ENCODE results near the gene FSCN2. TPM values are rescaled to one million over a fixed set of nuclear protein-coding genes. Genes with fewer than 3 reads are reported as not detected.

The FSCN2 gene
- total RNA-seq, 8 experiments from 2014 or later: 0.36 to 3.0 (median 1.2) TPM

- no peak for ATAC-seq (replicated peaks in 6 of 8)
- 67 to 93% (median 80%) methylated on average over 1 to 5 of the region's 10 CpGs; no CpG with 5 or more reads in 5 of the 10 experiments for WGBS, 10 experiments
- in situ Hi-C loops (cut with MboI; ENCODE audit: low pct_unique_long_range_greater_than_20kb in 2 of 9, low sequenced_read_pairs in 9 of 9, unreplicated experiment in 9 of 9): no loop called here
- no peak overlapping the region for H3K4me3 ChIP-seq
- H3K27ac ChIP-seq: no peak overlapping the region
- H3K4me1 ChIP-seq (replicated peaks in 1 of 2): no peaks in the 10 kb centered on the region
Measured at GRCh38 chr17:81568416-81568815, 40.2 kb downstream of the FSCN2 start.

GRCh38 chr17:81569986-81570514 lies 41.9 kb downstream of the FSCN2 start:
- Histone ChIP-seq H3K4me3 (no peak overlapping the region), H3K27ac (no peak overlapping the region), H3K4me1 (replicated peaks in 1 of 2) (no peaks in the 10 kb centered on the region)
- no peak for ATAC-seq (replicated peaks in 6 of 8)
- WGBS, 10 experiments: 88 to 100% (median 93%) methylated on average over 2 to 13 of the region's 18 CpGs; no CpG with 5 or more reads in 3 of the 10 experiments
- in situ Hi-C loops (cut with MboI; ENCODE audit: low pct_unique_long_range_greater_than_20kb in 2 of 9, low sequenced_read_pairs in 9 of 9, unreplicated experiment in 9 of 9): no loop called here

GRCh38 chr17:81570964-81571363 lies 42.8 kb downstream of the FSCN2 start:
- in situ Hi-C loops (cut with MboI; ENCODE audit: low pct_unique_long_range_greater_than_20kb in 2 of 9, low sequenced_read_pairs in 9 of 9, unreplicated experiment in 9 of 9): no loop called here
- Histone ChIP-seq H3K4me1 (replicated peaks in 1 of 2) (no peaks in the 10 kb centered on the region), H3K4me3 (no peak overlapping the region), H3K27ac (no peak overlapping the region)
- WGBS, 10 experiments: 68 to 100% (median 80%) methylated on average over 2 to 9 of the region's 11 CpGs; no CpG with 5 or more reads in 5 of the 10 experiments
- peak in 3 of 8 experiments; percentile 15 to 32 (median 23) for ATAC-seq (replicated peaks in 6 of 8)

GRCh38 chr17:81572563-81573168 lies 44.5 kb downstream of the FSCN2 start:
- no peak for ATAC-seq (replicated peaks in 6 of 8)
- WGBS, 10 experiments: 40 to 100% (median 80%) methylated on average over 3 to 10 of the region's 12 CpGs; no CpG with 5 or more reads in 2 of the 10 experiments
- no peak overlapping the region for H3K27ac ChIP-seq
- no peak overlapping the region for H3K4me3 ChIP-seq
- in situ Hi-C loops (cut with MboI; ENCODE audit: low pct_unique_long_range_greater_than_20kb in 2 of 9, low sequenced_read_pairs in 9 of 9, unreplicated experiment in 9 of 9): no loop called here
- H3K4me1 ChIP-seq (replicated peaks in 1 of 2): no peaks in the 10 kb centered on the region

GRCh38 chr17:81573794-81574642 lies 45.8 kb downstream of the FSCN2 start:
- no peaks in the 10 kb centered on the region for H3K4me1 ChIP-seq (replicated peaks in 1 of 2)
- H3K27ac ChIP-seq: no peak overlapping the region
- in situ Hi-C loops (cut with MboI; ENCODE audit: low pct_unique_long_range_greater_than_20kb in 2 of 9, low sequenced_read_pairs in 9 of 9, unreplicated experiment in 9 of 9): no loop called here
- no peak overlapping the region for H3K4me3 ChIP-seq
- WGBS, 10 experiments: 60 to 100% (median 86%) methylated on average over 2 to 10 of the region's 17 CpGs; no CpG with 5 or more reads in 1 of the 10 experiments
- no peak for ATAC-seq (replicated peaks in 6 of 8)

- in situ Hi-C loops (cut with MboI; ENCODE audit: low pct_unique_long_range_greater_than_20kb in 2 of 9, low sequenced_read_pairs in 9 of 9, unreplicated experiment in 9 of 9): no loop called here
- WGBS, 10 experiments: 74 to 100% (median 85%) methylated on average over 1 to 6 of the region's 8 CpGs; no CpG with 5 or more reads in 2 of the 10 experiments
- H3K4me1 ChIP-seq (replicated peaks in 1 of 2): no peaks in the 10 kb centered on the region
- no peak for ATAC-seq (replicated peaks in 6 of 8)
- no peak overlapping the region for H3K4me3 ChIP-seq
- H3K27ac ChIP-seq: no peak overlapping the region
Measured at GRCh38 chr17:81574643-81574956, 46.4 kb downstream of the FSCN2 start.

GRCh38 chr17:81575836-81576235 lies 47.7 kb downstream of the FSCN2 start:
- H3K27ac ChIP-seq: no peak overlapping the region
- 76 to 100% (median 100%) methylated on average over 1 to 3 of the region's 3 CpGs for WGBS, 10 experiments
- in situ Hi-C loops (cut with MboI; ENCODE audit: low pct_unique_long_range_greater_than_20kb in 2 of 9, low sequenced_read_pairs in 9 of 9, unreplicated experiment in 9 of 9): no loop called here
- H3K4me1 ChIP-seq (replicated peaks in 1 of 2): no peaks in the 10 kb centered on the region
- H3K4me3 ChIP-seq: no peak overlapping the region
- ATAC-seq (replicated peaks in 6 of 8): no peak

- in situ Hi-C loops (cut with MboI; ENCODE audit: low pct_unique_long_range_greater_than_20kb in 2 of 9, low sequenced_read_pairs in 9 of 9, unreplicated experiment in 9 of 9): no loop called here
- peak in 6 of 8 experiments; percentile 12 to 80 (median 41) for ATAC-seq (replicated peaks in 6 of 8)
- 20 to 87% (median 61%) methylated on average over 1 to 10 of the region's 17 CpGs; no CpG with 5 or more reads in 1 of the 10 experiments for WGBS, 10 experiments
- H3K4me3 ChIP-seq: no peak overlapping the region
- H3K27ac ChIP-seq: no peak overlapping the region
- no peaks in the 10 kb centered on the region for H3K4me1 ChIP-seq (replicated peaks in 1 of 2)
Measured at GRCh38 chr17:81576621-81577277, 48.6 kb downstream of the FSCN2 start.

GRCh38 chr17:81577278-81578000 lies 49.3 kb downstream of the FSCN2 start:
- in situ Hi-C loops (cut with MboI; ENCODE audit: low pct_unique_long_range_greater_than_20kb in 2 of 9, low sequenced_read_pairs in 9 of 9, unreplicated experiment in 9 of 9): no loop called here
- Histone ChIP-seq H3K27ac (no peak overlapping the region), H3K4me3 (no peak overlapping the region)

GRCh38 chr17:81578038-81578441 lies 49.9 kb downstream of the FSCN2 start:
- in situ Hi-C loops (cut with MboI; ENCODE audit: low pct_unique_long_range_greater_than_20kb in 2 of 9, low sequenced_read_pairs in 9 of 9, unreplicated experiment in 9 of 9): no loop called here
- ATAC-seq (replicated peaks in 6 of 8): no peak
- WGBS, 10 experiments: 60 to 100% (median 80%) methylated on average over 1 to 5 of the region's 10 CpGs; no CpG with 5 or more reads in 5 of the 10 experiments
- H3K27ac ChIP-seq: no peak overlapping the region
- H3K4me1 ChIP-seq (replicated peaks in 1 of 2): no peaks in the 10 kb centered on the region
- H3K4me3 ChIP-seq: no peak overlapping the region

More at GRCh38 chr17:81577278-81578000, 49.3 kb downstream of the FSCN2 start:
- 80 to 100% (median 93%) methylated on average over 1 to 7 of the region's 11 CpGs; no CpG with 5 or more reads in 2 of the 10 experiments for WGBS, 10 experiments
- no peaks in the 10 kb centered on the region for H3K4me1 ChIP-seq (replicated peaks in 1 of 2)
- peak in 1 of 8 experiments; percentile 30 for ATAC-seq (replicated peaks in 6 of 8)

GRCh38 chr17:81578561-81579225 lies 50.5 kb downstream of the FSCN2 start:
- no peak for ATAC-seq (replicated peaks in 6 of 8)
- Histone ChIP-seq H3K27ac (no peak overlapping the region), H3K4me1 (replicated peaks in 1 of 2) (no peaks in the 10 kb centered on the region), H3K4me3 (no peak overlapping the region)
- 29 to 100% (median 95%) methylated on average over 1 to 5 of the region's 6 CpGs; no CpG with 5 or more reads in 1 of the 10 experiments for WGBS, 10 experiments
- in situ Hi-C loops (cut with MboI; ENCODE audit: low pct_unique_long_range_greater_than_20kb in 2 of 9, low sequenced_read_pairs in 9 of 9, unreplicated experiment in 9 of 9): no loop called here

- no peaks in the 10 kb centered on the region for H3K4me1 ChIP-seq (replicated peaks in 1 of 2)
- in situ Hi-C loops (cut with MboI; ENCODE audit: low pct_unique_long_range_greater_than_20kb in 2 of 9, low sequenced_read_pairs in 9 of 9, unreplicated experiment in 9 of 9): no loop called here
- no peak overlapping the region for H3K4me3 ChIP-seq
- H3K27ac ChIP-seq: no peak overlapping the region
- 33 to 100% (median 92%) methylated on average over 1 to 4 of the region's 6 CpGs; no CpG with 5 or more reads in 3 of the 10 experiments for WGBS, 10 experiments
- ATAC-seq (replicated peaks in 6 of 8): no peak
Measured at GRCh38 chr17:81579298-81579697, 51.1 kb downstream of the FSCN2 start.
